ENCODE results near the gene SPTLC2. TPM values are rescaled to one million over a fixed set of nuclear protein-coding genes. Genes with fewer than 3 reads are reported as not detected.
A peak's percentile ranks its signal among the peaks of the same experiment; 100 is the strongest.

SPTLC2 gene
- total RNA-seq, 1 experiment from 2014 or later, result 44.7 TPM

GRCh38 chr14:77582511-77582910 is 33.9 kb downstream of the SPTLC2 start (continued):
- TF ChIP-seq REST (IDR thresholded peaks at IDR 0.05; ENCODE audit: low read depth) (no peak), YY1 (IDR thresholded peaks at IDR 0.05; ENCODE audit: extremely low read depth, insufficient replicate concordance, low read depth, low read length) (no peak), SRF (IDR thresholded peaks at IDR 0.05; ENCODE audit: low read depth) (no peak), SIN3A (IDR thresholded peaks at IDR 0.05; ENCODE audit: low read depth) (no peak), ZBTB33 (IDR thresholded peaks at IDR 0.05; ENCODE audit: extremely low read depth, insufficient replicate concordance, low read length) (no peak), EGR1 (IDR thresholded peaks at IDR 0.05; ENCODE audit: low read depth) (no peak), POLR2A (IDR thresholded peaks at IDR 0.05; ENCODE audit: borderline replicate concordance, extremely low read depth, insufficient read depth, insufficient read length) (no peak), ZFX (IDR thresholded peaks at IDR 0.05) (no peak)

GRCh38 chr14:77580964-77581505 is 35.4 kb downstream of the SPTLC2 start:
- Histone ChIP-seq H3K27ac (ENCODE audit: low read depth, low read length) (peak overlapping the region; percentile 44; the same call in 1 of the 2 replicates), H4K20me1 (ENCODE audit: insufficient read depth) (peaks cover 4% of the 10 kb centered on the region; the same call in 1 of the 2 replicates), H2AFZ (ENCODE audit: low read depth, low read length, poor library complexity, severe bottlenecking) (no peak overlapping the region), H3K9ac (ENCODE audit: low read length) (no peak overlapping the region), H3K4me1 (ENCODE audit: control insufficient read depth in 1 of 2, insufficient read depth in 2 of 2, low read length in 2 of 2) (peaks cover 0 to 10% of the 10 kb centered on the region in 2 experiments; a peak in 1 of 4 replicates), H3K27me3 (ENCODE audit: insufficient read depth, low read length) (no peaks in the 10 kb centered on the region), H3K36me3 (ENCODE audit: control insufficient read depth in 1 of 2, insufficient read depth in 2 of 2, low read length in 2 of 2) (peaks cover 0 to 4% of the 10 kb centered on the region in 2 experiments; a peak in 1 of 4 replicates), H3K79me2 (ENCODE audit: insufficient read depth, low read length) (peaks cover 75% of the 10 kb centered on the region), H3K9me3 (ENCODE audit: control insufficient read depth in 1 of 2, insufficient read depth in 1 of 2, low read depth in 1 of 2, low read length in 2 of 2) (no peaks in the 10 kb centered on the region), H3K4me2 (ENCODE audit: low read length) (no peak overlapping the region), H3K9me2 (ENCODE audit: insufficient read depth) (no peaks in the 10 kb centered on the region), H3K4me3 (replicated peaks in 1 of 2; ENCODE audit: low read depth in 1 of 2, low read length in 2 of 2) (no peak overlapping the region)
- intact Hi-C loops (cut with micrococcal nuclease), result no loop called here
- DNase-seq (ENCODE audit: low read depth, low spot score) (no peak), ATAC-seq (no peak)
- POLR2A ChIA-PET, result no interaction called here
- BruUV-seq (replicated peaks), result no TSS peak
- RAD21 ChIA-PET (ENCODE audit: low non-redundant PET in 1 of 2, low total read pairs in 2 of 2, uncharacterized antibody in 2 of 2, unreplicated experiment in 2 of 2), result interaction anchor here in 1 of 2 experiments (0.7 kb wide), 1 partner anchor 238 kb away, joined by 4 read pairs; no protein-coding TSS in a partner anchor
- no peak for TF ChIP-seq CTCF (IDR thresholded peaks at IDR 0.05 in 2 of 3, conservative IDR thresholded peaks at IDR 0.05 in 1 of 3; ENCODE audit: borderline replicate concordance in 1 of 3, insufficient read depth in 1 of 3, low read depth in 2 of 3, low read length in 2 of 3)
- TF ChIP-seq CEBPB (IDR thresholded peaks at IDR 0.05; ENCODE audit: low read depth), result no peak
- TF ChIP-seq POLR2AphosphoS5 (IDR thresholded peaks at IDR 0.05; ENCODE audit: low read depth, low read length), result no peak
- no peak for TF ChIP-seq SP1 (IDR thresholded peaks at IDR 0.05; ENCODE audit: low read depth)
- no peak for TF ChIP-seq MAX (IDR thresholded peaks at IDR 0.05)
- no peak for TF ChIP-seq EZH2phosphoT487 (IDR thresholded peaks at IDR 0.05; ENCODE audit: borderline replicate concordance)
- TF ChIP-seq POLR2A (IDR thresholded peaks at IDR 0.05; ENCODE audit: borderline replicate concordance, extremely low read depth, insufficient read depth, insufficient read length), result no peak
- no peak for TF ChIP-seq JUND (IDR thresholded peaks at IDR 0.05)
- no peak for TF ChIP-seq SIN3A (IDR thresholded peaks at IDR 0.05; ENCODE audit: low read depth)
- TF ChIP-seq EZH2 (IDR thresholded peaks at IDR 0.05), result no peak
- TF ChIP-seq ELF1 (IDR thresholded peaks at IDR 0.05; ENCODE audit: borderline replicate concordance, low read depth), result no peak
- CTCF ChIA-PET, result no interaction called here
